H9 (cell line): ENCODE data around the gene GRWD1. TPM values are rescaled to one million over a fixed set of nuclear protein-coding genes. Genes with fewer than 3 reads are reported as not detected.

Experiments used
- DNase-seq: peaks from one replicate; pipeline ENCODE4 v3.0.0-alpha.2; 2017
- H2AFZ ChIP-seq: one replicate; pipeline ENCODE4 v1.6.1; 2013; ENCODE audit warnings: mild to moderate bottlenecking, low read length, control low read depth, moderate library complexity
- H2AK5ac ChIP-seq: 2 replicates; pipeline ENCODE4 v1.6.1; 2013; ENCODE audit warnings: low read length, control low read depth, mixed read lengths; ENCODE audit not compliant: insufficient read length
- H2BK120ac ChIP-seq: one replicate; pipeline ENCODE4 v1.6.1; 2013; ENCODE audit warnings: low read depth, mild to moderate bottlenecking, low read length, control low read depth, inconsistent platforms; ENCODE audit not compliant: poor library complexity, severe bottlenecking
- H2BK12ac ChIP-seq: 2 replicates; pipeline ENCODE4 v1.6.1; 2013; ENCODE audit warnings: low read length, control low read depth, mixed read lengths, low read depth; ENCODE audit not compliant: insufficient read length
- H2BK15ac ChIP-seq: 2 replicates; pipeline ENCODE4 v1.6.1; 2013; ENCODE audit warnings: low read depth, low read length, control low read depth
- H2BK20ac ChIP-seq: one replicate; pipeline ENCODE4 v1.6.1; 2013; ENCODE audit warnings: low read depth, mild to moderate bottlenecking, low read length, control low read depth, inconsistent platforms; ENCODE audit not compliant: poor library complexity, severe bottlenecking
- H2BK5ac ChIP-seq: 2 replicates; pipeline ENCODE4 v1.6.1; 2013; ENCODE audit warnings: low read length, control low read depth, mixed read lengths; ENCODE audit not compliant: insufficient read length
- H3K14ac ChIP-seq: 2 replicates; pipeline ENCODE4 v1.6.1; 2013; ENCODE audit warnings: low read length, control low read depth; ENCODE audit not compliant: insufficient read depth
- H3K18ac ChIP-seq: 2 replicates; pipeline ENCODE4 v1.6.1; 2013; ENCODE audit warnings: low read depth, mild to moderate bottlenecking, mixed read lengths, low read length, control low read depth; ENCODE audit not compliant: insufficient read length
- H3K23ac ChIP-seq: 2 replicates; pipeline ENCODE4 v1.6.1; 2013; ENCODE audit warnings: low read length, control low read depth, mixed read lengths, low read depth; ENCODE audit not compliant: insufficient read length
- H3K23me2 ChIP-seq: 2 replicates; pipeline ENCODE4 v1.6.1; 2013; ENCODE audit warnings: low read depth, mild to moderate bottlenecking, mixed read lengths, low read length, control low read depth; ENCODE audit not compliant: insufficient read length, poor library complexity, severe bottlenecking
- H3K27ac ChIP-seq: 2 replicates; pipeline ENCODE4 v1.5.1; 2013; ENCODE audit warnings: low read length, control low read depth, mixed read lengths, low read depth; ENCODE audit not compliant: insufficient read length
- H3K27me3 ChIP-seq: 2 replicates; pipeline ENCODE4 v1.6.1; 2013; ENCODE audit warnings: low read length, control low read depth, inconsistent platforms; ENCODE audit not compliant: insufficient read depth
- H3K4ac ChIP-seq: 2 replicates; pipeline ENCODE4 v1.6.1; 2013; ENCODE audit warnings: low read depth, mild to moderate bottlenecking, control low read depth, inconsistent platforms, low read length, moderate library complexity
- H3K4me1 ChIP-seq: 2 replicates; pipeline ENCODE4 v1.6.1; 2013; ENCODE audit warnings: low read length, control low read depth, inconsistent platforms; ENCODE audit not compliant: insufficient read depth
- H3K4me2 ChIP-seq: 2 replicates; pipeline ENCODE4 v1.6.1; 2013; ENCODE audit warnings: low read length, control low read depth, mixed read lengths; ENCODE audit not compliant: insufficient read length, insufficient read depth
- H3K56ac ChIP-seq: 2 replicates; pipeline ENCODE4 v1.6.1; 2013; ENCODE audit warnings: low read depth, mild to moderate bottlenecking, mixed read lengths, low read length, control low read depth; ENCODE audit not compliant: insufficient read length
- H3K79me1 ChIP-seq: 2 replicates; pipeline ENCODE4 v1.6.1; 2013; ENCODE audit warnings: low read depth, mild to moderate bottlenecking, moderate library complexity, low read length, control low read depth, inconsistent platforms; ENCODE audit not compliant: insufficient read depth, poor library complexity, severe bottlenecking
- H3K79me2 ChIP-seq: 2 replicates; pipeline ENCODE4 v1.6.1; 2013; ENCODE audit warnings: low read length, control low read depth, inconsistent platforms; ENCODE audit not compliant: insufficient read depth
- H3K9ac ChIP-seq: 2 replicates; pipeline ENCODE4 v1.6.1; 2013; ENCODE audit warnings: low read length, control low read depth, mixed read lengths; ENCODE audit not compliant: insufficient read length; ENCODE audit errors: extremely low read depth
- H3K9me3 ChIP-seq: one replicate; pipeline ENCODE4 v1.6.1; 2013; ENCODE audit warnings: low read depth, low read length, inconsistent platforms; ENCODE audit not compliant: control insufficient read depth
- H3T11ph ChIP-seq: one replicate; pipeline ENCODE4 v1.6.1; 2013; ENCODE audit warnings: mild to moderate bottlenecking, low read length, control low read depth, inconsistent platforms
- H4K20me1 ChIP-seq: one replicate; pipeline ENCODE4 v1.6.1; 2013; ENCODE audit not compliant: control insufficient read depth, insufficient read length, insufficient read depth
- H4K5ac ChIP-seq: 2 replicates; pipeline ENCODE4 v1.6.1; 2013; ENCODE audit warnings: low read depth, mild to moderate bottlenecking, mixed read lengths, low read length, control low read depth; ENCODE audit not compliant: insufficient read length
- H4K8ac ChIP-seq: replicated peaks from 2 replicates; pipeline ENCODE4 v1.6.1; 2013; ENCODE audit warnings: low read length, control low read depth, mixed read lengths, low read depth; ENCODE audit not compliant: insufficient read length
- H4K91ac ChIP-seq: 2 replicates; pipeline ENCODE4 v1.6.1; 2013; ENCODE audit warnings: low read depth, mild to moderate bottlenecking, moderate library complexity, mixed read lengths, low read length, control low read depth; ENCODE audit not compliant: insufficient read length
- H3K27ac Mint-ChIP-seq, 3 experiments: 2 replicates in 2 of 3; 3 replicates in 1 of 3; pipeline ENCODE4 v1.8.0; 2020 to 2021; ENCODE audit warnings: mixed read lengths in 3 of 3, mild to moderate bottlenecking in 1 of 3, moderate library complexity in 1 of 3
- H3K27me3 Mint-ChIP-seq: 2 replicates; pipeline ENCODE4 v1.8.0; 2021; ENCODE audit warnings: low read depth, mild to moderate bottlenecking, moderate library complexity, mixed read lengths
- H3K36me3 Mint-ChIP-seq, 3 experiments: 2 replicates in 2 of 3; 3 replicates in 1 of 3; pipeline ENCODE4 v1.8.0; 2020 to 2021; ENCODE audit warnings: low read depth in 3 of 3, mixed read lengths in 3 of 3; ENCODE audit not compliant: insufficient read depth in 1 of 3
- H3K4me1 Mint-ChIP-seq, 2 experiments: 2 replicates each; pipeline ENCODE4 v1.8.0; 2020; ENCODE audit warnings: mixed read lengths in 2 of 2
- H3K4me3 Mint-ChIP-seq, 2 experiments: 2 replicates in 1 of 2; 3 replicates in 1 of 2; pipeline ENCODE4 v1.8.0; 2020 to 2021; ENCODE audit warnings: mild to moderate bottlenecking in 2 of 2, mixed read lengths in 2 of 2, moderate library complexity in 1 of 2
- H3K9me3 Mint-ChIP-seq, 2 experiments: 2 replicates in 1 of 2; 3 replicates in 1 of 2; pipeline ENCODE4 v1.8.0; 2020; ENCODE audit warnings: mild to moderate bottlenecking in 2 of 2, mixed read lengths in 2 of 2, moderate library complexity in 1 of 2
- CTCF ChIP-seq: fragments of 200-600 bp; sonication (generic); conservative IDR thresholded peaks from 3 replicates; pipeline ENCODE4 v1.8.0; 2021; ENCODE audit warnings: antibody characterized with exemption, mild to moderate bottlenecking
- WGBS: extraction: QIAGEN DNeasy Blood & Tissue Kit; methylation state at CpG from one replicate; pipeline ENCODE4 v1.1.7; 2013; ENCODE audit warnings: missing lambda C conversion rate, low lambda C conversion rate, mixed read lengths; ENCODE audit not compliant: insufficient read length; ENCODE audit errors: extremely low coverage; 5-methylcytosine and 5-hydroxymethylcytosine counted together
- total RNA-seq: library from RNA; stranded (reverse); gene quantifications from 2 replicates; pipeline ENCODE4 v1.2.1, GENCODE V29; 2021

Gene GRWD1
- total RNA-seq, 1 experiment from 2014 or later = 92.0 TPM

DNA sequence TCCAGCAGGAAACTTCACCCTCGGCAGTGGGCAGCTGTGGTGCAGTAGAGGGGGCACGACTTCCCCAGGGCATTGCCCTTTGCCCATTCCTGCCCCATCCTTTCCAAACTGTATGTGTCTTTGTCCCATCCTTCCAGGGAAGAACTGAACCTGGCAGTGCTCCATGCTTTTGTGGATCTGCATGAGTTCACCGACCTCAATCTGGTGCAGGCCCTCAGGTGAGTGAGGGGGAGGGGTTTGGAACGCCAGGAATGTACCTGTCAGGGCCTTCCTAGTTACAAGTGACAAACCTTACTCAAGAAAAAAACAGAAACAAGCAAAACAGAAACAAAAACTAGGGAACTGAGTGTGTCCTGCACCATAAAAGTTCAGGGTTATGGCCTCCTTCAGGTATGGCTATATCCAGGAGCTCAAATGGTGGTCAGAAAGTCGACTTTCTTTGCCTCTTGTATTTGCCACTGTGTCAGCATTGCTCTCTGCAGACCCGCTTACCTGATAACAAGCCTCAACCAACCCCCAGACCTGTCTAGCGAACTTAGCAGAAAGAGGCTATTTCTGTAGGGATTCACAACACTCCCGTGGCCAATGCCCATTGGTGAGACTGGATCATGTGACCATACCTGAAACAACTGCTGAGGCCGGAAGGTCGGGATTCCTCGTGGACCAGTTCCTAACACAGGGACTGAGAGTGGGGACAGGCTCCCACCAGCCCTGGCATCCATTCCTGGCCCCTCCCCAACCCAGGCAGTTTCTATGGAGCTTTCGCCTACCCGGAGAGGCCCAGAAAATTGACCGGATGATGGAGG, 27.6 kb downstream of the GRWD1 start:
- no peak overlapping the region for H3K27ac ChIP-seq
- H4K8ac ChIP-seq = no peak overlapping the region
- H3K4me2 ChIP-seq = no peak overlapping the region
- no peaks in the 10 kb centered on the region for H3K27me3 ChIP-seq
- H3K23me2 ChIP-seq = no peaks in the 10 kb centered on the region
- peaks cover 2 to 9% of the 10 kb centered on the region in 2 experiments for H3K4me1 Mint-ChIP-seq
- H2BK5ac ChIP-seq = no peak overlapping the region
- DNase-seq = no peak
- no peaks in the 10 kb centered on the region for H3K4me1 ChIP-seq
- H4K91ac ChIP-seq = no peak overlapping the region
- H3K4me3 Mint-ChIP-seq = peak overlapping the region in 1 of 2 experiments; percentile 55; a peak in 1 of 5 replicates
- H2BK12ac ChIP-seq = no peak overlapping the region
- H3K14ac ChIP-seq = no peak overlapping the region
- no peak overlapping the region for H2AK5ac ChIP-seq
- no peak overlapping the region for H2BK120ac ChIP-seq
- no peaks in the 10 kb centered on the region for H3K27me3 Mint-ChIP-seq
- H3K18ac ChIP-seq = no peak overlapping the region
- H3K79me2 ChIP-seq = no peaks in the 10 kb centered on the region; the same call in 1 of the 2 replicates
- no peaks in the 10 kb centered on the region for H3K9me3 ChIP-seq
- WGBS = no CpG with 5 or more reads among the region's 14 CpGs
- TF ChIP-seq CTCF = no peak
- no peaks in the 10 kb centered on the region; a peak in 1 of 5 replicates for H3K9me3 Mint-ChIP-seq
- no peak overlapping the region for H3K9ac ChIP-seq
- H3K56ac ChIP-seq = no peak overlapping the region
- H3K79me1 ChIP-seq = peaks cover 2% of the 10 kb centered on the region
- H2BK20ac ChIP-seq = no peak overlapping the region
- no peak overlapping the region for H3K27ac Mint-ChIP-seq
- H4K5ac ChIP-seq = no peak overlapping the region
- H3K4ac ChIP-seq = no peak overlapping the region
- H3K23ac ChIP-seq = no peak overlapping the region
- no peak overlapping the region for H3T11ph ChIP-seq
- no peak overlapping the region for H2AFZ ChIP-seq
- peaks cover 51 to 75% (median 65%) of the 10 kb centered on the region in 3 experiments for H3K36me3 Mint-ChIP-seq
- no peak overlapping the region for H2BK15ac ChIP-seq
- no peaks in the 10 kb centered on the region for H4K20me1 ChIP-seq
